ENCODE results near the gene AP1B1. TPM values are rescaled to one million over a fixed set of nuclear protein-coding genes. Genes with fewer than 3 reads are reported as not detected.
A peak's percentile ranks its signal among the peaks of the same experiment; 100 is the strongest.

AP1B1 gene
- total RNA-seq, 1 donor from 2014 or later = 60.9 TPM

Small RNA genes lying within 50 kb of the gene (microRNA-seq; reads per million reads assigned to microRNA genes)
- gene MIR3653 = 5.5 reads per million, percentile 21 among the genes with 10 or more reads in this experiment

Other genes with a start within 250 kb of the AP1B1 start
- gene EMID1, start 182.7 kb downstream of the AP1B1 start, total RNA-seq (ENCODE audit: low replicate concordance) = 4.2 and 11.4 TPM in 2 replicates
- 33.9 and 59.2 TPM in 2 replicates for gene RHBDD3, start 120.6 kb downstream of the AP1B1 start, total RNA-seq (ENCODE audit: low replicate concordance)
- 244 and 347 TPM in 2 replicates for gene EWSR1, start 120.3 kb downstream of the AP1B1 start, total RNA-seq (ENCODE audit: low replicate concordance)
- 13.5 and 17.2 TPM in 2 replicates for gene GAS2L1, start 81.9 kb downstream of the AP1B1 start, total RNA-seq (ENCODE audit: low replicate concordance)
- 0.62 and 1.5 TPM in 2 replicates for gene RASL10A, start 72.9 kb downstream of the AP1B1 start, total RNA-seq (ENCODE audit: low replicate concordance)
- gene RFPL1, start 50.0 kb upstream of the AP1B1 start, total RNA-seq (ENCODE audit: low replicate concordance) = not detected in 2 replicates
- 1.3 and 2.9 TPM in 2 replicates for gene NEFH, start 91.6 kb upstream of the AP1B1 start, total RNA-seq (ENCODE audit: low replicate concordance)
- gene THOC5, start 165.2 kb upstream of the AP1B1 start, total RNA-seq (ENCODE audit: low replicate concordance) = 36.6 and 53.5 TPM in 2 replicates
- gene NIPSNAP1, start 192.5 kb upstream of the AP1B1 start, total RNA-seq (ENCODE audit: low replicate concordance) = 97.2 and 128 TPM in 2 replicates
- gene NF2, start 215.1 kb upstream of the AP1B1 start, total RNA-seq (ENCODE audit: low replicate concordance) = 40.3 and 45.6 TPM in 2 replicates

Data from type B pancreatic cell (in vitro differentiated cells).